ENCODE results near the gene NSL1. TPM values are rescaled to one million over a fixed set of nuclear protein-coding genes. Genes with fewer than 3 reads are reported as not detected.

NSL1 gene
- total and polyA plus RNA-seq, 11 donors, result 9.8 to 38.0 (median 24.9) TPM

DNA sequence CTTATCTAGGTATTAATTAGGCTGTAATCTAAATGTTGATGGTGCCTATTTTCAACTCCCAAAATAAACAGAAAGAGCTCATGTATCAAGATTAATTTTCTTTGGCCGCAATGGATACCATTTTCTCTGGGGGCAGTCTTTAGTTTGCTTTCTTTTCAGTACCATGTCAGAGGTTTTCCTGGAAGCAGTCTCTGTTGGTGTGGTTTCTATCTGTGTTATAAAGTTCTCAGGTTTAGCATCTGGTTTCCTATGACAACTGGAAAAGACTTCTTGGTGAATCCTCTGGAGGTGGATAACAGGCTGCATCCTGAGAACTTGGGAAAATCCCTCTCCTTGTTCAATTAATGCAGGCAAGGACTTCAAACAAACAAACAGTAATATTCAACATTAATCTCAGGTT is 53.2 kb downstream of the NSL1 start:
- no peak overlapping the region for H3K4me3 ChIP-seq
- H3K27me3 ChIP-seq, result no peaks in the 10 kb centered on the region
- DNase-seq (no peak), ATAC-seq (no peak)
- 78 to 90% (median 82%) methylated on average over 1 of the region's 1 CpG for WGBS, 4 donors
- no peak for TF ChIP-seq POLR2A (IDR thresholded peaks at IDR 0.05)
- TF ChIP-seq, protein P1, sequence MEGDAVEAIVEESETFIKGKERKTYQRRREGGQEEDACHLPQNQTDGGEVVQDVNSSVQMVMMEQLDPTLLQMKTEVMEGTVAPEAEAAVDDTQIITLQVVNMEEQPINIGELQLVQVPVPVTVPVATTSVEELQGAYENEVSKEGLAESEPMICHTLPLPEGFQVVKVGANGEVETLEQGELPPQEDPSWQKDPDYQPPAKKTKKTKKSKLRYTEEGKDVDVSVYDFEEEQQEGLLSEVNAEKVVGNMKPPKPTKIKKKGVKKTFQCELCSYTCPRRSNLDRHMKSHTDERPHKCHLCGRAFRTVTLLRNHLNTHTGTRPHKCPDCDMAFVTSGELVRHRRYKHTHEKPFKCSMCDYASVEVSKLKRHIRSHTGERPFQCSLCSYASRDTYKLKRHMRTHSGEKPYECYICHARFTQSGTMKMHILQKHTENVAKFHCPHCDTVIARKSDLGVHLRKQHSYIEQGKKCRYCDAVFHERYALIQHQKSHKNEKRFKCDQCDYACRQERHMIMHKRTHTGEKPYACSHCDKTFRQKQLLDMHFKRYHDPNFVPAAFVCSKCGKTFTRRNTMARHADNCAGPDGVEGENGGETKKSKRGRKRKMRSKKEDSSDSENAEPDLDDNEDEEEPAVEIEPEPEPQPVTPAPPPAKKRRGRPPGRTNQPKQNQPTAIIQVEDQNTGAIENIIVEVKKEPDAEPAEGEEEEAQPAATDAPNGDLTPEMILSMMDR (IDR thresholded peaks at IDR 0.05), result no peak
- intact Hi-C loops (cut with DNase I), result no loop called here
- no peaks in the 10 kb centered on the region for H3K4me1 ChIP-seq
- peaks cover 0 to 9% (median 4%) of the 10 kb centered on the region in 9 donors for H3K36me3 ChIP-seq
- peaks cover 0 to 5% (median 0%) of the 10 kb centered on the region in 12 donors for H3K9me3 ChIP-seq
- H3K27ac ChIP-seq, result no peak overlapping the region

DNA sequence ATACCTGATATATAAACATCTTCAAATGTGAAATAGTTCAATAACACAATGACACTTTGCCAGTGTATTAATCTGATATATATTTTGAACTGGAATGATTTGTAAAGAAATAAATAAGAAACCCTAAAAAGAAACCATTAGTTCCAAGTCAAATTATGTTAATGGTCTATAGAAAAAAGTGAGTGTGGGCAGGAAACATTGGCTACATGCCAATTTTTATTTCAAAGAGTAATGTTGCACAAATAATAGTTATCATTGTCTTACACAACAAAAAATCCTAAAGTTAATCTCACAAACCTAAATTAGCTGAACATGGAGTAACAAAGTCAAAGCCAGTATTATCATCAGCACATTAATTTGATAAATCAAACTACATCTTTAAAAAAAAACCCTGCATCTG is 54.0 kb downstream of the NSL1 start:
- ATAC-seq, result no peak
- Histone ChIP-seq H3K27ac (no peak overlapping the region), H3K9me3 (peaks cover 0 to 5% (median 0%) of the 10 kb centered on the region in 12 donors), H3K36me3 (peaks cover 0 to 11% (median 4%) of the 10 kb centered on the region in 9 donors), H3K4me1 (no peaks in the 10 kb centered on the region), H3K27me3 (no peaks in the 10 kb centered on the region), H3K4me3 (no peak overlapping the region)
- no peak for DNase-seq
- intact Hi-C loops (cut with DNase I), result no loop called here
- no peak for TF ChIP-seq POLR2A (IDR thresholded peaks at IDR 0.05)

DNA sequence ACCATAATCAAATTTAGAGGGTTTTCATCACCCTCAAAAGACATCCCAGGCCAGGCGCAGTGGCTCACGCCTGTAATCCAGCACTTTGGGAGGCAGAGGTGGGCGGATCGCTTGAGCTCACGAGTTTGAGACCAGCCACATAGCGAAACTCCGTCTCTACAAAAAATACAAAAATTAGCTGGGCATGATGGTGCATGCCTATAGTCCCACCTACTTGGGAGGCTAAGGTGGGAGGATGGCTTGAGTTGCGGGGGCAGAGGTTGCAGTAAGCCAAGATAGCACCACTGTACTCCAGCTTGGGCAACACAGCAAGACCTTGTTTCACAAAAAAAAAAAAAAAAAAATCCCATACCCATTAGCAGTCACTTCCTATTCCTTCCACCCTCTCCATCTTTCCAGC is 58.5 kb downstream of the NSL1 start:
- no peaks in the 10 kb centered on the region for H3K9me3 ChIP-seq
- ATAC-seq (no peak), DNase-seq (no peak)
- H3K4me3 ChIP-seq, result no peak overlapping the region
- intact Hi-C loops (cut with DNase I), result no loop called here
- H3K4me1 ChIP-seq, result no peaks in the 10 kb centered on the region
- no peak overlapping the region for H3K27ac ChIP-seq
- no peaks in the 10 kb centered on the region for H3K27me3 ChIP-seq
- no peak for TF ChIP-seq POLR2A (IDR thresholded peaks at IDR 0.05)
- TF ChIP-seq, protein P1 (IDR thresholded peaks at IDR 0.05), result no peak
- WGBS, 4 donors, result 96 to 97% (median 97%) methylated on average over 8 of the region's 8 CpGs
- peaks cover 0 to 13% (median 2%) of the 10 kb centered on the region in 9 donors for H3K36me3 ChIP-seq

DNA sequence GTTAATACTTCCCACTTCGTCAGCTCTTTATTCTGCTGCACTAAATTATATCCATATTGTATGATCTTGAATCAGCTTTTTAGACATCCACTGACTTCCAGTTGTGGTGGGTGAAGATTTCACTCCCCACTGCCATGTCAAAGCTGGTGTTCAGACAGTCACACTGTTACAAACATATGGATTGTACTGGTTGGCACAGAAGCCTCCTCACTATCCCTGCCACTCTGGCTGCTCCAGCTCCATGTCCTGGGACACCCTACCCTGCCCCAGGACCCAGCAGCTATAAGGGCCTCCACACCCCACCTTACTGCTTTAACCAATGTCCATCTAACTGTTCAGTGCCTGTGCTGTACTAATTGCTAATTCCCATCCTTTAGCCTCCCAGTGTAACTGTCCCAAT is 59.9 kb downstream of the NSL1 start:
- WGBS, 4 donors, result 90 to 97% (median 92%) methylated on average over 1 of the region's 1 CpG
- H3K4me1 ChIP-seq, result no peaks in the 10 kb centered on the region
- H3K9me3 ChIP-seq, result no peaks in the 10 kb centered on the region
- H3K27ac ChIP-seq, result no peak overlapping the region
- no peak overlapping the region for H3K4me3 ChIP-seq
- ATAC-seq (no peak), DNase-seq (no peak)
- TF ChIP-seq POLR2A (IDR thresholded peaks at IDR 0.05), result no peak
- TF ChIP-seq, protein P1 (IDR thresholded peaks at IDR 0.05), result no peak
- H3K27me3 ChIP-seq, result no peaks in the 10 kb centered on the region
- H3K36me3 ChIP-seq, result peaks cover 0 to 13% (median 0%) of the 10 kb centered on the region in 9 donors
- intact Hi-C loops (cut with DNase I), result no loop called here

DNA sequence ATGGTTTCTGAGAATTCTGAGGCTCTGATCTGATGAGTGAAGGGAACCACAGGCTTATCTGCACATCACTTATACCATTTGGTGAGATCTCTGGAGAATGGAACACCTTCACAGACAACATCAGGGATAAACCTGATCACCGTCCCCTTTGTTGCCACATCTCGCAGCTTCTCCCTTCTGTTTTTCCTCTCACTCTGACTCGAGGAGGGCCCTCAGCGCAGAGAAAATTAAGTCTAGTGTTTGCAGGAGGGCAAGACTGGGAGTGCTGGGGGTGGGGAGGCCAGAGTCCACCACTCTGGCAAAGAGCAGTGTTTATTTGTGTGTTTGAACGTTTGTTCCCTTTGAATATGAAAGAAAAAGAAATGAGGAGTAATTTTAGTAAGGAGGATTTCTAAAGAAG is 63.0 kb downstream of the NSL1 start:
- 78 to 82% (median 80%) methylated on average over 5 of the region's 5 CpGs for WGBS, 4 donors
- TF ChIP-seq, protein P1 (IDR thresholded peaks at IDR 0.05), result no peak
- TF ChIP-seq POLR2A (IDR thresholded peaks at IDR 0.05), result no peak
- DNase-seq (no peak), ATAC-seq (no peak)
- no peak overlapping the region for H3K4me3 ChIP-seq
- intact Hi-C loops (cut with DNase I), result no loop called here
- no peaks in the 10 kb centered on the region for H3K27me3 ChIP-seq
- no peaks in the 10 kb centered on the region for H3K9me3 ChIP-seq
- H3K27ac ChIP-seq, result no peak overlapping the region
- peaks cover 0 to 9% (median 0%) of the 10 kb centered on the region in 9 donors for H3K36me3 ChIP-seq
- H3K4me1 ChIP-seq, result no peaks in the 10 kb centered on the region

All from heart left ventricle (tissue), 16 donors.